ENCODE data around the gene ASB4.
"Not testable (repeated sequence)": the region's sequence is repeated elsewhere in the genome, so short reads cannot be mapped to it uniquely, and the experiment has no call there.

The ASB4 gene

DNA sequence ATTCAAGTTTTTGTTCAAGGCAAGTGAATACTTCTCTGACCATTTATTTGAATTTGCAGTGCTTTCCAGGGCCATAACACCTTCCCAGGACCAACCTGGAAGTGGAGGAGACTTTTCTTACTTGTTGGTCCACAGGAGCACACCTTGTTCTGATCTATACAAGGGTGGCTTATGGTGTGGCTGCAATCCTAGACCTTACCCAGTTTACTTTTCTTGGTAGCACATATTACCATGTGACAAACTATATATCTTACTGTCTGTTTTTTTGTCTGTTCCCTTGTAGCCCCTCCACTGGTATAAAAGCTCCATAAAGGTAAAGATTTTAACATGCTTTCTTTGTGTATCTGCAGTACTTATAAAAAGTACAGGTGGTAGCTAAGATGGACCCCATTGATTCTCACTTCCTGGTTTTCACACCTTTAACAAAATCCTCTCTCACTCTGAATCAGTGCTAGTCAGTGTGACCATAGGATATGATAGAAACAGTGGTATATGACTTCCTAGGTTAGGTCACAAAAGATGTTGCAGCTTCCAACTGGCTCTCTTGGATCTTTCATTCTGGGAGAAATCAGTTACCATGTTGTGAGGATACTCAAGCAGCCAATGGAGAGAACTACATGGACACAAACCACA is 5.6 kb upstream of the ASB4 start:
- DNase-seq: no peak

DNA sequence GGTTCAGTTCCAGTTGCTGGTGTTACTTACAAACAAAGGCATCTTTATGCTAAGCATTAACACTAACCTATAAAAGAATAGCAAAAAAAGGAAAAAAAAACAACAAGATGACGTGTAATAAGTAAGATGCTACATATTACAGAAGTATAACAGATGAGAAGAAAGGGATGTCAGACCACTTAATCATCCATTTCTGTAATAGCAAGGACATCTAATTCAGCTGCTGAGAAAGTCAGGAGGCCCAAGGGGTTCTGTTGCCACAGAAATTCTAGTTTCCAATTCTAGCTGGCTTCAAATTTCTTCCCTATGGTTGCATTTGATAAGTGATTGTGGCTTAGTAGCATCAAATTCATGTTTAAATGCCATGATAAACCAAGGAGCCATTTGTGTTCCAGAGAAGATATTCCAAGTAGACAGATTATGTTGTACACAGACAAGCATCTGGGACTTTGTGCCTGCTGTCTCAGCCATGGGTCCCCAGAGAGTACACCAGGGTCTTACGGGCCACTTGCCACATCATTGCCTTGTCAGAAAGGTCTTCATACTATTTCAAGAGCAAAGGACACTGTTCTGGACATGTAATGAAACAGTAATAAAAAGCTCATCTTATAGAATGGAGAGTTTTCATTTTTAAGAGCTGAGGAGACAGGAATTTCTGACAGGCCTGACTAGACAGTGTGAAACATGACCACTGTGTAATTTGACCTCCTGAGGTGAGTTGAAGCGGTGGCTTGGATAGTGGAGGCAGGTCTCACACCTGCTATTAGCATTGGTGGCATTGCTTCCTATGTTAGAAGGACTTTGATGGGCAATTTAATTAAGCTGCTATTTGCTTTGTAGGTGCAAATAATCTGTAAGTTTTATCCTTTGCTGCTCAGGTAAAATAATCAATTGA is 4.2 kb upstream of the ASB4 start:
- DNase-seq: no peak

DNA sequence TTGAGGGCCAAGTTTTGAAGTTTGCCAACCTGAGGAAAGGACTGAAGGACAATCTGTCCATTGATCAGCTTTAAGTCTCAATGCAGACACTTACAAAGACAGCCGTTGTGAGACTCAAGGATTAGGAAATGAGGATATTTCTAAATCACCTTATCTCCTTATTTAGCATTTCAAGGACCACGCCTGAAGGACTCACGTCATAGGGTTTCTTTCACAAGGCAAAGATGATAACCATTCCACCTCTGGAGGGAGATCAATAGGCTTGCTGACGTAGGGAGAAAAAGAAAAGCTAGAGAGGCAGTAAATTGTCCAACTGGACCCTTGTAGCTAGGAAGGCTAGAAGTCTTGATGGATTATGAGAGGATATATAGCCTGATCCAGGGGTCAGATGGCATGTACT is 3.3 kb upstream of the ASB4 start:
- no peak for DNase-seq

DNA sequence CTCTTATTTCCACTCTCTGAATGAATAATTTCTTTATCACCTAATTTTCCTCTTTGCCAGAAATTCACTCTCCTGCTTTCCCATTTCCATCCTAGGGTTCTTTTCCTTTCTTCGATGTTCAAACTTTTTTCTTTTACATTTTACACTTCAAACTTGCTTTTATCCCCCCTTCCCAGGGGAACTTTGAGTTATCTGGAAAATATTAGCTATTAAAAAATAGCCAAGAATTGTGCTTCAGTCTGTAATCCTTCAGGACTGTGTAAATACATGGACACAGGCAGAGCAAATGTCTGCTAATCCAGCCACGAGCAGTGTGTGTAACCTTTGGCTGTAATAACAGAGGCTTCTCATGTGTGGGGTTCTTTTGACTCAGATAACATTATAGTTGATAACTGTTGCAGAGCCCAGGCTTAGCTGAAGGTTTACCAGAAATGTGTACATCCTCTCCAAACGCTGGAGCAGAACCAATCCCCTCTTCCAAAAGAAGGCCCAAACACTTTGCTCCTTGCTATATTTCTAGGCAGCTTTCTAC is 4.6 kb downstream of the ASB4 start:
- no peak for DNase-seq

DNA sequence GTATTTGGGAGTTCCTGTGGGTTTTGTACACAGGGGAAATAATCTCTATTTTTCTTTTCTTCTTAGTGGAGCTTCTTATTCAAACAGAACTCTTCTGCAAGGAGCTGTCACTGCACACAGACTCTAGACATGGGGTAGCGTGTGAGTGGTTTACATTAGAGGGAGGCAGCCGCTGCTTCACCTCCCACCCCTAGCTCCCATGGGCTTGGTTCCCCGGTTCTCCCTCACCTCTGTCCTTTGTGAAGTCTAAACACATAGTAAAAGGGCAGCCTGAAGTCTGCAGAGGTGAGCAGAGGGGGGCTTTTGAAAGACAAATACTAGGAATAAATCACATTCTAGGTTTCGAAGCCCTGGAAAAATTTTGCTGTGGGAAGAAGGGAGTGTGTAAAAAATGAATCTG is 5.5 kb downstream of the ASB4 start:
- no peak for DNase-seq

DNA sequence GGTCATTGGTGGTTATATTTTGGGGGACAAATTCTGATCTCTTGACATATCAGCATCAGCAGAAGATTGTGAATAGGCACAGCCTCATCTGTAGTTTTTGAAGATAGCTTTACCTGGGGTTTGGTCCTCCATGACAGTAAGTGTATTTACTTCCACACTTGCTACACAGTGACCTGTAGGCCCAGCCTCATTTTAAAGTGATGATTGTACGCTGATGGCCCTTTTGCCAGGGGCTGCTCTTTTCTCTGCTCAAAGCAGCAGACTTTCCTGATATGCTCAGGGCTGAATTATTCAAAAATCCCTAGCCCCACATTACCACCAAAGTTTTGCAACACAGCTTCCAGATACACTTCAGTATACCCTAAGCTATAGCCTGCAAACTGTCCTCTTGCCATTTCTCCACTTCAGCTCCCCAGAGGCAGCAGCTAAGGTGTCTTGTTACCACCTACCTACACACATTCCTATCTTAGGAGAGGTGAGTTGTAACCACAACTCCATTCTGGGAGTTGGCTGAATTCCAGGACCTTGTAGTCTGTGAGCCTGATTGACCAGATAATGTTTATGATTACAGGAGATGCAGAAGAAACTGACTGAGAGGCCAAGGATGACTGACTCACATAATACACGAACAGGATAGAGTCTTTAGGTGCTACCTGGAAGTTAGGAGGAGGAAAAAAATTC is 6.0 kb downstream of the ASB4 start:
- DNase-seq: no peak

DNA sequence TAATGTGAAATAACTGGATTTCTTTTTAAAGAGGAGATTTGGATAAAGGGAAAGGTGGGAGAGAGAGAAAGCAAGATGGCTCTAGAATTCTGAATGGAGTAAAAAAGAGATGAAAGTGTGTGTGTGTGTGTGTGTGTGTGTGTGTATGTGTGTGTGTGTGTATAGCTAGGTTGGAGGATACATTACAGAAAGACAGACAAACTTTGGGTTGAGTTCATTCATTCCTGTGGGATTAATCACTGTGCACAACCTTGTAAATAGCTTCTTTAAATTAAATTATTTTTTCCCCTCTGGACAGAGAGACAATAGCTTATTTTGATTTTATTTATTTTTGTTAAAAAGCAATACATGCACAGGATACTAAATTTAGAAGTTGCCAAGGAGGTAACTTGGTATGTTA is 7.5 kb downstream of the ASB4 start:
- DNase-seq: no peak

DNA sequence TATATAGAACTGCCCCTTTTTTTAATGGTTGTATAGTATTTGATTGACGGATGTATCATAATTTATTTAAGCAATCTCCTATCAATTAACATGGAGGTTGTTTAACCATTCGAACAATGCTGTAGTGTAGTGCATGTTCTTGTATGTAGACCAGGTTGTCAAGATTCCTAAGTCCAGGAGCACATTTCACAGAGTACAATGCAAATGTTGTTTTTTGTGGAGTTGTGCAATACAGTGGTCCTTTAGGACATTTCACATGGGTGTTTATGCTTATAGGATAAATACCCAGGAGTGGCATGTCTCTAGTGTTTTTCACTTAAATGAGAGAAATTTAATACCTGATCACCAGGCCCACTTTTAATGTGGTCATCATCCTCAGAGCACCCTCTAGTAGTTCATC is 8.1 kb downstream of the ASB4 start:
- DNase-seq: no peak

DNA sequence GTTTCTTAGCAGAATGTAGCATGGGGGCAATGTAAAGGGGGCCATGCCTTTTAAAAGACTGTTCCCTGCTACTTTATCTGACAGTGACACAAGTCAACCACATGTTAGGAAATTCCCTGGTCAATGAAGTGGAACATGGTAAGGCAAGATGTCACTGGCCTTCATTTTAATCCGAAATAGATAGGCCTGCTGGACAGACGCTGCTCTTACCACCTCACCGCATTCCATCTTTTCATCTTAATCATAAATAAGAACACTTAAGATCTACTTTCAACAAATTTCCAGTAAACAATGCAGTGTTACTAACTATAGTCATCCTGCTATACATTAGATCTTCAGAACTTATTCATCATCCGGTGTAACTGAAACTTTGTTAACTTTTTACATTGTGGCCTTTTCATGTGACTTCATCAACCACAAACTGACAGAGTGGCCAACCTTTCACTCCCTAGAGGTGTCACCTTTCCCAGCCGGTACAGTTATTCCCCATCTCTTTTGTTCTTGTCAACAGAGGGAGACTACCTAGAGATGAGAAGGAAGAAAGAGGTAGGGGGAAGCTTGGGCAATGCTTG is 15.6 kb downstream of the ASB4 start:
- no peak for DNase-seq

DNA sequence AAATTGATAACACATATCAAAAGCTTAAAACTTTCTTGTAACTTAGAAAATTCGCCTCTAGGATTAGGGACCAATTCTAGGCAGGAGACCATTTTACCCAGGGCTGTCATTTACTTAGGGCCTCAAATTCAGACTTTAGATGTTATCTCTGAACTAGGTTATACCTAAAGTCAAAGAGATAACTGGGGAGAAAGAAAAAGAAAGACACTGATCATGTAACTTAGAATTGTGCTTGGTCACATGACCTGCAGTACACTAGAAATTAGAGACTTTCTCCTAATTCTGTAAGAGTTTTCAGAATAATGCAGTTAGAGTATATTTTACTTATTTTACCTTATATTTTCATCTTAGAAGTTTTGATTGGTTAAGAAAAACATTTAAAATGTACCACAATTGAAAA is 16.7 kb downstream of the ASB4 start:
- no peak for DNase-seq

DNA sequence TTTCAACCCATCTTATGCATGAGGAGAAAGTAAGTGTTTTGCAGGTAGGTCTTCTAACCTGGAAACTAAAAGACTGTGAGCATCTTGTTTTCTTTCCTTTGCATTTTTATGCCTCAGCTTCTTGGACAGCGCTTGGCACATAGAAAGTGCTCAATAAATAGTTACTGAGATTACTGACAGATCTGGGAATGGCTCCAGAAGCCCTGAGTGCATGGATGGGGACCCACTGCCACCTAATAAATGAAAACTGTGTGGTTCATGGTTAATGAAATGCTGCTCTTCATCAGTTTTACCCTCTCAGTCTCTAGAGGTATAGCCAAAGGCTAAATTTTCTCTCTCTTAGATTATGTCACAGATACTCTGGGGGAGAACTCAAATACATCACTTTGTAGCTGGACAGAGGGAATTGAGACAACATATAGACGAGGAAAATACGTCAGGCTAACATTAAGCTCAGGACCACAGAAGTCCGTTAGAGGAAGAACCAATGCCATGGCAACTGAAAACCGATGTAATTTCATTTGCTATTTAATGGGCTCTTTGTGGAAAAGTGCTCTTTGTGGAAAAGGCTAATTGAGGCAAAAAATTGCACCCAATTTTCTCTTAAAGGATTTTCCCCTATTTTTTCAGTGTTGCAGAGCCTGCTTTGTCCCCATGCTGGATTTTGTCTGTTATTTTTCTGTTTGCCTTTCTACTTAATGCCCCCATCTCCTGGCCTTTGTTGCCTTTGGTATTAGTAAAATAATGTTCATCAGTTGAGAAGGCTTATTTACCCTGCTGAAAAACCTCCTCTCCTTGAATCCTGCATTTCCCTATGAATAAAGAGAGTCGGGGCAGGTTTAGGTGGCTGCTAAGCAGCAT is 17.8 kb downstream of the ASB4 start:
- no peak for DNase-seq

DNA sequence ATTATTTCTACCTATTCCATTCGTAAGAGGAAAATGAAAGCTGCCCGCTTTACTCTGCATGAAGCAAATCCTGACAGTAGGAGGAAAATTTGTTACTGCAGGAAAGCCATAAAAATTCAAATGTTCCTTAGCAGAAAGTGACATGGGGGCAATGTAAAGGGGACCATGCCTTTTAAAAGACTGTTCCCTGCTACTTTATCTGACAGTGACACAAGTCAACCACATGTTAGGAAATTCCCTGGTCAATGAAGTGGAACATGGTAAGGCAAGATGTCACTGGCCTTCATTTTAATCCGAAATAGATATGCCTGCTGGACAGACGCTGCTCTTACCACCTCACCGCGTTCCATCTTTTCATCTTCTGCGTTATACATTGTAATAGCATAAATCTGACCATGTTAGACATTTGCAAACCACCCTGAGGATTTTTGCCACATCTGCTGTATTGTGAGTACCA is 18.4 kb downstream of the ASB4 start:
- DNase-seq: not testable (repeated sequence)

DNA sequence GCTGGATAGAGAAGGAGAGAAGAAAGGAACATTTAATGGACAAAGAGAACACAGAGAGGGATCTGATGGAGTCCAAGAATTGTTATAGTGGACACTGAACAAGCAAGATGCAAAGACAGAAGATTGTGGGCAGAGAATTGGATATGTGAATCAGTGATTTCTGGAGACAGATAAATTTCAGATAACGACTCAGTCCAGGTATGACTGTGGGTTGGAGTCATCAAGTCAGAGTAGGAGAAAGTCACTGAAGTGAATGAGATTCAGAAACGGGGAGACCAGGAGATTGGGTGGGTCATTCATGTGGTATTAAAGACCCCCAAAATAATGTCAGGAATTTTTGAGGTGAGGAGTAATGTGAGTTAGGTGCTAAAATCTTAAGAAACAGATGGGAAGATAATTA is 23.0 kb downstream of the ASB4 start:
- DNase-seq: no peak

DNA sequence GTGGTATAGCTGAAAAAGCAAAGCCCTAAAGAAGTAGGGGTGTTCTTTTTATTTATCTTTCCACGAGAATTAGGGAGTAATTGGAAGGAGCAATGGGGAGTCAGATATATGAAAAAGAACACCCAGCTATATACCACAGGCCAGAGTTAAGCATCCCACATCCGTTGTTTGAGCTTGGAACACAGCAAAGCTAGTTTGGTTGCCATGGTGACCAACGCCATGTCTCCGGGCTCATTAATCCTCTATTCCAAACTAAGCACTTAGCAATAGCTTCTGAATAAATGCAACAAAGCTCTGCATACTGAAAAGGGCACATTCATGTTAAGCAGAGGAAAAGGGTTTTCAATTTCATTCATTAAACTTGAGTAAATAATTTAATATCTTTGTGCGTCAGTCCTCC is 23.5 kb downstream of the ASB4 start:
- peak; percentile 11 for DNase-seq

DNA sequence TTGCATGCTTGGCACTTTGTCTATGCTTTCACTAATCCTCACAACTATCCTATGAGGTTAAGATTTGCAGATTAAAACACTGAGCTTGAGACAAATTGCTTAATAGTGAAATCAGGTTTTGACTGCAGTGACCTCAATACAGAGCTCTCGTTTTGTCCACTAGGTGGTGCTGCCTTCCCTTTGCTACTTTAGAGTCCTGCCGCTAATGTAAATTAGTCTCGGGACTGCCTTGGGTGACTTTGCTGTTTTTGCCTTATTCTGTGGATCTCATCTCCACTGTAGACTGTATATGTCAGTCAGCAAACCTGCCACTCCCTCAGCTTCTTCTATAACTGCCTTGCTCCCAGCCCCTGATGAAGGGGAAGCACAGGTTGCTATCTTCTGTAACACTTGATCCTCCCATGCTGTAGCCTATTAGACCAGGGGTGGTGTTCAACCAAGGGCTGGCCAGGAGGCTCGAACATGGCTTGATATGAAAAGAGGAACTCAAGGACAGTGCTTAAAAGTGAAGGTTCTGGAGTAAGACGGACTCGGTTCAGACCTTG is 26.0 kb downstream of the ASB4 start:
- DNase-seq: peak; percentile 56

DNA sequence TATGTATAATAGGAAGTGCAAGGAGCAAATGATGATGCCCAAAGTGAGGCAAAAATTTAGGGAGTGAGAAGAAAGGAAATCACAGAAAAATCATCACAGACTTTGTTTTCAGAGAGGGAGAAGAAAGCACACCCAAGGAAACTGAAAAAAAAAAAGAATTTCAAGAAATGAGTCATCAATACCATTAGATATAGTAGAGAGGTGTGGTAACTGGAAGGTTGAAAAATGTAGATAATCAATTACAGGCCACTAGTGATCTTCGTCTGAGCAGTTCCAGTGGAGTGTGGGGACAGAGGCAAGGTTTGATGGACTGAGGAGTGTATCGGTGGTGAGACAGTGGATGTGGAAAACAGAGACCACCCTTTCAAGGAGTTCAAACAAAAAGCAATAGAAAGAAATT is 31.7 kb downstream of the ASB4 start:
- no peak for DNase-seq

DNA sequence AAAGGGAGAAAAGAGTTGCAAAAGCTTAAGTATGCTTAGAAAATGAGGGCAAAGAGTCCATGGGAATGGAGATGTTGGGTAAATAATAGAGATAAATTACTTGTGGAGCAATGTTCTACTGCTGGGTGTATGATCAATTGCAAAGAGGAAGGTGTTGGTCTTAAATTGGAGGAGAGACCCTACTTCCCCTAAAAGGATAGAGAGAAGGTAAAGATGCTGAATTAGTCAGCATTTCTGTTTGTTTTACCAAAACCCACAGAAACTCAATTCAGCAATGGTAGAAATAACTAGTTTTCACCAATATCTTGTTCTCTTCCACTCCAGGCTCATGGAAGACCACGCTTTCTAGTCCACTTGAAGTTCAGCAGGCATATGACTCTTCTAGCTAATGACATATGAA is 32.1 kb downstream of the ASB4 start:
- no peak for DNase-seq

DNA sequence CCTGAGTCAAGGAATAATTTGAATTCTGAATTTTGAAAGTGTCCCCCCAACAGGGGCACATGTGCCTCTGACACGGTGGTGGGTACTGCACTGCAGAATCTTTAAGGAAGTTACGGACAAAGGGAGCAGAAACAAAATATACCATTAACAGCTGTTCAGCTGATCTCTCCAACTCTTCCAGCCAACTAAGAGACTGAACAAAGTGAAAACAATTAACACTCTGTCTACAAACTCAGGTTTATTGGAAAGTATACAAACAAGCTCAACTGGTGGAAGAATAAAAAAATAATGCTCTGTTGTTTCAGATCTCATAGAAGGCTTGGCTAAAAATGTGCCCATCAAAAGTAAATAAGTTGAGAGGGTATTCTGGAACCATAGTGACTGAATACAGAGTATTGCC is 34.4 kb downstream of the ASB4 start:
- DNase-seq: no peak

DNA sequence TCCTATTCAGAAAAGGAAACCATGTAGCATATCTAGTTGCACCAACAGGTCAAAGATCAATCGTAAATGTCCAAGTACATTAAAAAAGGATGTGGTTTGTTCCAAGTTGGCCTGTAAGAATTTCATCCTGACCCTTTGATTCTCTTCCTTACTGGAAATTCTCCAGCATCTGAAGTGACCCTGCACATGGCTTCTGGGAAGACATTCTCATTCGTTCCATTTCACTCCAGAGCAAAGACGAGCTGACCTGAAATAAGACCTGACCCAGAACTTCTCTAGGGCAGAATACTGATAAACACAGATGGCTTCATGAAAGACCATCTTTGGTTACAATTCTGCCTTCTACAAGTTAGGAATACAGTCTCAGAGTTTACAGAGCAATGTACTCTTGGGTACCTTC is 39.8 kb downstream of the ASB4 start:
- DNase-seq: no peak

DNA sequence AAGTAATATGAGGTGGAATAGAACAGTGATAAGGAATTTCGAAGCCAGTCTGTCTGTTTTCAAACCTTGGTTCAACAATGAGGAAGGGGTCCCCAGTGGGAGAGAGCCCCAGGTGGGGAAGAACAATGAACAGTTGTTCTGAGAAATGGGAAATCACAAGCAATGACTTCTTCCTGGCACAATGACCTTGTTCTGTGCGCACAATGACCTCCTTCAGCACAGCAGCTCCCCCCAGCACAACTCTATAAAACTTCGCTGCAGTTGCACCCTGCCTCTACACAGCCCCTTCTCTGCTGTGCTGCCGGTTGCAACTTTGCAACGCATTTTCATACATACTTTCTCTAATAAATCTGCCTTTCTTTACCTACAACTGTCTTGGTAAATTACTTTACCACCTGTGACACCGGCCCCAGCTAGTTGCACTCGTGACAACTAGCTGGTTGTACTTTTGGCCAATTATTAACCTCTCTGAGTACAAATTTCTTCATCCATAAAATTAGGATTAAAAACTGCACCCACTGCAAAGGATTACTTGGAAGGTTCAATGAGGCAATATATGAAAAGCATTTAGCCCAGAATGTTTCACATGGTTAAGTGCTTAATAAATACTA is 40.5 kb downstream of the ASB4 start:
- DNase-seq: no peak

DNA sequence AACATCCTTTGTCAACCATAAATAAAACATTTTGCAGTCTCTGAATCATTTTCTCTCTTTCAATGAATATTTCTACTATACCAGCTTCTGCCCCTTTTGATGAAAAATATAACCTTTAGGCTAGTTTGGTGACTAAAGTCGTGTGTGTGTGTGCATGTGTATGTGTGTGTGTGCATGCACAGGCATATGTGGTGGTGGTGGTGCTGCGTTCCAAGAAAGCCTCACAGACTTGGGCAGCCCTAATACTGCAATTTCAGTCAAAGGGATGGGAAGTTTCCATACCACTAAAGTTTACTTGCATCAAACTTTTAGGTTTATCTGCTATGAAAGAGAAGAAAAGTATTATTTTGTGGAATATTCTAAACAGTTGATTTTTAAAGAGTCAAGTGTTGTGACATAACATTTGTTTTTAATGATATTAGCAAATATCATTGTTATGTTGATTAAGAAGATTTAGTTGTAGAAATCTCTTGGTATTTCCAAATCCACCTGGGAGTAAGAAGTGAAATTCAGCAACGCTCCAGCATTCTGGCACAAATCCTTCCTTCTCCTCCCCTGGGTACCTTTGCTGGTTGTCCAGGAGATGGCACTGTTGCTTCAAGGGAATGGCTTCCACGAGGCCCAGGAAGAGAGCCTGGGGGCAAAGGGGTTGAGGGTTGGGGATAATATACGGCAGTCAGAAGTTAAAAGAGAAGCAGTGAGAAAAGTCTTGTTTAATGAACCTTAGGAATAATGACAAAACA is 41.5 kb downstream of the ASB4 start:
- peak; percentile 14 for DNase-seq
